Heart left ventricle (tissue), 13 donors: Measurements from ENCODE around the gene SLC6A7.

ENCODE experiments used
- POLR2A ChIP-seq, 2 donors: fragments of 450-650 bp; IDR thresholded peaks; one replicate each; pipeline ENCODE4 v1.6.1; 2017; ENCODE audit warnings: antibody characterized with exemption in 2 of 2, mild to moderate bottlenecking in 2 of 2, moderate library complexity in 2 of 2
- TF ChIP-seq, protein P1 (sequence below), 12 donors: fragments of 200-600 bp; sonication (generic) in 4 of 12; IDR thresholded peaks; one replicate each; pipeline versions ENCODE4 v1.5.0 to v1.8.0; 2018 to 2022; ENCODE audit warnings: antibody characterized with exemption in 12 of 12, mild to moderate bottlenecking in 5 of 12
- donor health status: ischemic (EF 13 %, LVEDD 7.1; RV severe dilation, severe dysfunction).
- donor health status: DM: no; HTN: yes; CAD: no.
- donor health status: DM: no; HTN: no; CAD: no.
- donor health status: ischemic (EF 25% LVEDD 6.9; RV normal size, moderate dysfunction).
- donor health status: ischemic (EF 25% LVEDD 5.7; RV mildly dilated, moderate dysfunction).
- donor health status: ischemic (EF 35%, LVEDD 5.7; RV mildly dilated, moderate dysfunction).
- donor health status: nonischemic (EF 11% LVEDD 7.7; RV severe dilation, severe dysfunction).
- donor health status: DM: yes; HTN: yes; CAD: no.
- donor health status: PGD.
- donor health status: ischemic (EF 29% LVEDD 5.4; RV normal size, mild dysfunction).
- donor health status: nonischemic (EF 23%, LVEDD 6.1; RV moderate dilation, normal function).

DNA sequence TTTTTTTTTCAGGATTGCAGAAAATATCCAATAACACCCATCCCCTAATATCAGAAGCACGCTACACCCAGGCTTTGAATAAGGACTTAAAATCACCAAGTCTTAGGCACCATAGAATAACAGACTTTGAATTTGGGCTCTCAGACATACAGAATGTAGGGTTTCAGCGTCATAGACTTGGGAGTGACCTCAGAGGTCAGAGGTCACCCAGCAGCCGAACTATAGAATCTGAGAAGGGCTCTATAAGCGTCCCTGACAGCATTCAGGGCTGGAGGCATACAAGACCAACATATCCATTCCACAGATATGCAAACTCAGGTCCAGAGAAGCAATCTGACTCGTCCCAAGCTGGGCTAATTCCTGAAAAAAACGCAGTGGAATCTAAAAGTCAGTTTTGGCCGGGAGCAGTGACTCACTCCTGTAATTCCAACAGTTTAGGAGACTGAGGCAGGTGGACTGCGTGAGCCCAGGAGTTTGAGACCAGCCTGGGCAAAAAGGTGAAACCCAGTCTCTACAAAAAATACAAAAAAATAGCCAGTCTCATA lies 34.7 kb downstream of the SLC6A7 start:
- TF ChIP-seq POLR2A (IDR thresholded peaks at IDR 0.05) = no peak
- TF ChIP-seq, protein P1, sequence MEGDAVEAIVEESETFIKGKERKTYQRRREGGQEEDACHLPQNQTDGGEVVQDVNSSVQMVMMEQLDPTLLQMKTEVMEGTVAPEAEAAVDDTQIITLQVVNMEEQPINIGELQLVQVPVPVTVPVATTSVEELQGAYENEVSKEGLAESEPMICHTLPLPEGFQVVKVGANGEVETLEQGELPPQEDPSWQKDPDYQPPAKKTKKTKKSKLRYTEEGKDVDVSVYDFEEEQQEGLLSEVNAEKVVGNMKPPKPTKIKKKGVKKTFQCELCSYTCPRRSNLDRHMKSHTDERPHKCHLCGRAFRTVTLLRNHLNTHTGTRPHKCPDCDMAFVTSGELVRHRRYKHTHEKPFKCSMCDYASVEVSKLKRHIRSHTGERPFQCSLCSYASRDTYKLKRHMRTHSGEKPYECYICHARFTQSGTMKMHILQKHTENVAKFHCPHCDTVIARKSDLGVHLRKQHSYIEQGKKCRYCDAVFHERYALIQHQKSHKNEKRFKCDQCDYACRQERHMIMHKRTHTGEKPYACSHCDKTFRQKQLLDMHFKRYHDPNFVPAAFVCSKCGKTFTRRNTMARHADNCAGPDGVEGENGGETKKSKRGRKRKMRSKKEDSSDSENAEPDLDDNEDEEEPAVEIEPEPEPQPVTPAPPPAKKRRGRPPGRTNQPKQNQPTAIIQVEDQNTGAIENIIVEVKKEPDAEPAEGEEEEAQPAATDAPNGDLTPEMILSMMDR (IDR thresholded peaks at IDR 0.05) = no peak
